Measurements from ENCODE around the gene MAPT.

MAPT gene

GRCh38 chr17:46042246-46042645, 147.9 kb downstream of the MAPT start:
- Histone ChIP-seq H2BK5ac (ENCODE audit: low read depth, low read length, poor library complexity, severe bottlenecking) (no peak overlapping the region), H3K4me2 (ENCODE audit: low read length, poor library complexity, severe bottlenecking) (no peak overlapping the region), H3K27ac (ENCODE audit: low read length, poor library complexity, severe bottlenecking) (no peak overlapping the region), H2AK5ac (ENCODE audit: low read length, severe bottlenecking) (no peak overlapping the region), H4K91ac (ENCODE audit: low read length) (no peak overlapping the region), H3K9me3 (ENCODE audit: control insufficient read depth, low read length) (no peaks in the 10 kb centered on the region), H3K79me1 (replicated peaks; ENCODE audit: low read length, poor library complexity, severe bottlenecking) (peaks cover 37% of the 10 kb centered on the region), H2BK120ac (ENCODE audit: low read depth, low read length) (no peak overlapping the region), H4K8ac (ENCODE audit: low read length) (no peak overlapping the region), H3K4me3 (ENCODE audit: insufficient read depth in 1 of 2, low read depth in 1 of 2, low read length in 2 of 2) (no peak overlapping the region), H3K36me3 (ENCODE audit: control insufficient read depth in 1 of 2, insufficient read depth in 2 of 2, low read depth in 1 of 2, low read length in 2 of 2) (peaks cover 25 to 85% of the 10 kb centered on the region in 2 experiments), H3K23ac (ENCODE audit: low read length in 2 of 2) (no peak overlapping the region), H2AFZ (ENCODE audit: low read depth, low read length) (no peak overlapping the region), H3K4me1 (ENCODE audit: control insufficient read depth, insufficient read depth, low read depth, low read length) (no peaks in the 10 kb centered on the region), H2BK15ac (ENCODE audit: low read depth, poor library complexity, severe bottlenecking) (no peak overlapping the region), H3K14ac (ENCODE audit: low read length in 2 of 2) (no peak overlapping the region), H2BK12ac (ENCODE audit: low read length in 2 of 2) (no peak overlapping the region), H3K4ac (ENCODE audit: low read depth in 1 of 2, low read length in 2 of 2) (no peak overlapping the region), H3K27me3 (ENCODE audit: control insufficient read depth in 1 of 2, insufficient read depth in 1 of 2, low read length in 2 of 2) (no peaks in the 10 kb centered on the region), H3K18ac (ENCODE audit: low read depth in 1 of 2, low read length in 2 of 2) (no peak overlapping the region), H3K9ac (ENCODE audit: low read length) (no peak overlapping the region)
- WGBS = 92% methylated on average over 2 of the region's 2 CpGs
- DNase-seq = no peak

DNA sequence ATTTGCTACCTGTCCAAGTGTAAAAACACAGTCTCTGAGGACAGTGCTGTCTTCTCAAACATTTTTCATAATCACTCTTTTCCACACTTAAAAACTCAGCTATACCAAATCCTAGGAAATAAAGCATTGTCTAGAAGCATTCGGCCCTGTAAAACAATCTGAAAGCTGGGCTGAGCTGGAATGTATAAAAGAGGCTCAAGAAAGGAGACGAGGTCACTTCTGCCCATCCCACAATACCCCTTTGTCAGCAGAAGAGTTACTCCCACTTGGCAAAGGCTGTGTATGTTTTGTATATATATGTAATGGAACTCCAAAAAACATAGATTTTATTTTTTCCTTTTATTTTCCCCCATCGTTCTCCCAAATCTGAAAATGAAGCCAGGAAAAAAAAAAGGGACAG, 148.6 kb downstream of the MAPT start:
- no peak overlapping the region for H2BK15ac ChIP-seq (ENCODE audit: low read depth, poor library complexity, severe bottlenecking)
- no peaks in the 10 kb centered on the region for H3K9me3 ChIP-seq (ENCODE audit: control insufficient read depth, low read length)
- no peak overlapping the region for H2BK120ac ChIP-seq (ENCODE audit: low read depth, low read length)
- no peak overlapping the region for H2BK12ac ChIP-seq (ENCODE audit: low read length in 2 of 2)
- no peak overlapping the region for H3K4ac ChIP-seq (ENCODE audit: low read depth in 1 of 2, low read length in 2 of 2)
- 89% methylated on average over 1 of the region's 3 CpGs for WGBS
- H2AFZ ChIP-seq (ENCODE audit: low read depth, low read length) = no peak overlapping the region
- H3K14ac ChIP-seq (ENCODE audit: low read length in 2 of 2) = no peak overlapping the region
- H2AK5ac ChIP-seq (ENCODE audit: low read length, severe bottlenecking) = no peak overlapping the region
- no peak overlapping the region for H3K4me2 ChIP-seq (ENCODE audit: low read length, poor library complexity, severe bottlenecking)
- no peaks in the 10 kb centered on the region for H3K27me3 ChIP-seq (ENCODE audit: control insufficient read depth in 1 of 2, insufficient read depth in 1 of 2, low read length in 2 of 2)
- DNase-seq = no peak
- H2BK5ac ChIP-seq (ENCODE audit: low read depth, low read length, poor library complexity, severe bottlenecking) = no peak overlapping the region
- peaks cover 37% of the 10 kb centered on the region for H3K79me1 ChIP-seq (replicated peaks; ENCODE audit: low read length, poor library complexity, severe bottlenecking)
- no peak overlapping the region for H3K4me3 ChIP-seq (ENCODE audit: insufficient read depth in 1 of 2, low read depth in 1 of 2, low read length in 2 of 2)
- peaks cover 29 to 84% of the 10 kb centered on the region in 2 experiments for H3K36me3 ChIP-seq (ENCODE audit: control insufficient read depth in 1 of 2, insufficient read depth in 2 of 2, low read depth in 1 of 2, low read length in 2 of 2)
- no peak overlapping the region for H4K91ac ChIP-seq (ENCODE audit: low read length)
- H3K4me1 ChIP-seq (ENCODE audit: control insufficient read depth, insufficient read depth, low read depth, low read length) = no peaks in the 10 kb centered on the region
- no peak overlapping the region for H3K18ac ChIP-seq (ENCODE audit: low read depth in 1 of 2, low read length in 2 of 2)
- H3K23ac ChIP-seq (ENCODE audit: low read length in 2 of 2) = no peak overlapping the region
- H4K8ac ChIP-seq (ENCODE audit: low read length) = no peak overlapping the region
- H3K9ac ChIP-seq (ENCODE audit: low read length) = peak overlapping the region; percentile 21
- H3K27ac ChIP-seq (ENCODE audit: low read length, poor library complexity, severe bottlenecking) = no peak overlapping the region

DNA sequence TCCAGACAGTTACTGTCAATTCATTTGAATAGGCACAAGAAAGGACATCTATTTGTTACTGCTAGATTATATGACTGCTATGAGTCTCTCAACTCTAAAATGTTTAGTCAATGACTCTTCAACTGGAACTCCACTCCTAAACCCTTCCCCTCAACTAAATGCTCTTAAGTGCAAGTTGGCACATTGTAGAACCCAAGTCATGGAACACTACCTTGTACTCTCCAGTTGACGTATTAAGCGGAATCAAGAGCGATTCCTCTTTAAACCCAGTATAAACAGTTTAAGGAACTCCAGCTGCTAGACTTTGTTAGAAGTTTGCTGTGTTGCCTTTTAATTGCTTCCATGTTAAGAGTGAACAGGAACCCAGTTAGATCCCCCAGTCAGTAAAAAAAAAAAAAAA, 149.3 kb downstream of the MAPT start:
- Histone ChIP-seq H2BK120ac (ENCODE audit: low read depth, low read length) (no peak overlapping the region), H3K79me1 (replicated peaks; ENCODE audit: low read length, poor library complexity, severe bottlenecking) (peaks cover 36% of the 10 kb centered on the region), H3K4me3 (ENCODE audit: insufficient read depth in 1 of 2, low read depth in 1 of 2, low read length in 2 of 2) (no peak overlapping the region), H3K4me1 (ENCODE audit: control insufficient read depth, insufficient read depth, low read depth, low read length) (no peaks in the 10 kb centered on the region), H2BK5ac (ENCODE audit: low read depth, low read length, poor library complexity, severe bottlenecking) (no peak overlapping the region), H3K23ac (ENCODE audit: low read length in 2 of 2) (no peak overlapping the region), H2BK15ac (ENCODE audit: low read depth, poor library complexity, severe bottlenecking) (no peak overlapping the region), H3K18ac (ENCODE audit: low read depth in 1 of 2, low read length in 2 of 2) (no peak overlapping the region), H3K14ac (ENCODE audit: low read length in 2 of 2) (no peak overlapping the region), H2AK5ac (ENCODE audit: low read length, severe bottlenecking) (no peak overlapping the region), H3K36me3 (ENCODE audit: control insufficient read depth in 1 of 2, insufficient read depth in 2 of 2, low read depth in 1 of 2, low read length in 2 of 2) (peaks cover 28 to 84% of the 10 kb centered on the region in 2 experiments), H3K27me3 (ENCODE audit: control insufficient read depth in 1 of 2, insufficient read depth in 1 of 2, low read length in 2 of 2) (no peaks in the 10 kb centered on the region), H3K4me2 (ENCODE audit: low read length, poor library complexity, severe bottlenecking) (no peak overlapping the region), H4K8ac (ENCODE audit: low read length) (no peak overlapping the region), H2BK12ac (ENCODE audit: low read length in 2 of 2) (no peak overlapping the region), H2AFZ (ENCODE audit: low read depth, low read length) (no peak overlapping the region), H3K27ac (ENCODE audit: low read length, poor library complexity, severe bottlenecking) (no peak overlapping the region), H3K4ac (ENCODE audit: low read depth in 1 of 2, low read length in 2 of 2) (no peak overlapping the region), H3K9ac (ENCODE audit: low read length) (peak overlapping the region; percentile 9), H3K9me3 (ENCODE audit: control insufficient read depth, low read length) (no peaks in the 10 kb centered on the region), H4K91ac (ENCODE audit: low read length) (no peak overlapping the region)
- 100% methylated on average over 2 of the region's 3 CpGs for WGBS
- no peak for DNase-seq

GRCh38 chr17:46044286-46044928, 150.1 kb downstream of the MAPT start:
- Histone ChIP-seq H3K36me3 (ENCODE audit: control insufficient read depth in 1 of 2, insufficient read depth in 2 of 2, low read depth in 1 of 2, low read length in 2 of 2) (peaks cover 23 to 84% of the 10 kb centered on the region in 2 experiments), H2BK120ac (ENCODE audit: low read depth, low read length) (no peak overlapping the region), H3K4me1 (ENCODE audit: control insufficient read depth, insufficient read depth, low read depth, low read length) (no peaks in the 10 kb centered on the region), H4K8ac (ENCODE audit: low read length) (no peak overlapping the region), H3K79me1 (replicated peaks; ENCODE audit: low read length, poor library complexity, severe bottlenecking) (peaks cover 29% of the 10 kb centered on the region), H3K4ac (ENCODE audit: low read depth in 1 of 2, low read length in 2 of 2) (no peak overlapping the region), H3K23ac (ENCODE audit: low read length in 2 of 2) (no peak overlapping the region), H4K91ac (ENCODE audit: low read length) (no peak overlapping the region), H3K27me3 (ENCODE audit: control insufficient read depth in 1 of 2, insufficient read depth in 1 of 2, low read length in 2 of 2) (no peaks in the 10 kb centered on the region), H2AK5ac (ENCODE audit: low read length, severe bottlenecking) (no peak overlapping the region), H2BK15ac (ENCODE audit: low read depth, poor library complexity, severe bottlenecking) (no peak overlapping the region), H3K18ac (ENCODE audit: low read depth in 1 of 2, low read length in 2 of 2) (no peak overlapping the region), H3K4me3 (ENCODE audit: insufficient read depth in 1 of 2, low read depth in 1 of 2, low read length in 2 of 2) (no peak overlapping the region), H3K27ac (ENCODE audit: low read length, poor library complexity, severe bottlenecking) (no peak overlapping the region), H3K4me2 (ENCODE audit: low read length, poor library complexity, severe bottlenecking) (no peak overlapping the region), H3K14ac (ENCODE audit: low read length in 2 of 2) (no peak overlapping the region), H2BK12ac (ENCODE audit: low read length in 2 of 2) (no peak overlapping the region), H2AFZ (ENCODE audit: low read depth, low read length) (no peak overlapping the region), H3K9ac (ENCODE audit: low read length) (peak overlapping the region; percentile 9), H3K9me3 (ENCODE audit: control insufficient read depth, low read length) (no peaks in the 10 kb centered on the region), H2BK5ac (ENCODE audit: low read depth, low read length, poor library complexity, severe bottlenecking) (no peak overlapping the region)
- DNase-seq = peak; percentile 88
- WGBS = 65% methylated on average over 5 of the region's 5 CpGs
